Naive thymus-derived CD4-positive, alpha-beta T cell (primary cell): ENCODE data around the gene FN3KRP. TPM values are rescaled to one million over a fixed set of nuclear protein-coding genes. Genes with fewer than 3 reads are reported as not detected.
A peak's percentile ranks its signal among the peaks of the same experiment; 100 is the strongest.

ENCODE experiments used
- ATAC-seq: fragments of 150-1000 bp; cut with Tn5 transposase; 2 replicates; pipeline ENCODE4 v1.10.0; 2021; ENCODE audit warnings: mild to moderate bottlenecking, moderate library complexity
- CTCF ChIA-PET: fragments of 350-600 bp; sonication (Branson Sonifier 250); formaldehyde crosslinking; loops from one replicate; lab custom pipeline; 2021; ENCODE audit warnings: antibody characterized with exemption; lab: Charles Lee
- POLR2A ChIA-PET: fragments of 350-600 bp; sonication (Branson Sonifier 250); formaldehyde crosslinking; loops from one replicate; lab custom pipeline; 2021; ENCODE audit warnings: antibody characterized with exemption, inconsistent platforms; lab: Charles Lee
- DNase-seq, 9 donors: peaks; one replicate each; pipeline versions ENCODE4 v3.0.0 to v3.0.0-alpha.2; 2020 to 2022; ENCODE audit warnings: mixed read lengths in 1 of 9
- H3K27ac ChIP-seq: one replicate; pipeline ENCODE4 v1.7.0; 2013; ENCODE audit warnings: mild to moderate bottlenecking, low read depth, low read length, moderate library complexity
- H3K27me3 ChIP-seq, 2 donors: one replicate each; pipeline ENCODE4 v1.7.0; 2013; ENCODE audit warnings: low read length in 2 of 2, mild to moderate bottlenecking in 2 of 2, moderate library complexity in 2 of 2; ENCODE audit not compliant: control insufficient read depth in 2 of 2, insufficient read depth in 2 of 2
- H3K36me3 ChIP-seq, 3 experiments: 1 replicate in 2 of 3; 2 replicates in 1 of 3; pipeline ENCODE4 v1.7.0; 2013; ENCODE audit warnings: low read length in 3 of 3, mild to moderate bottlenecking in 3 of 3, moderate library complexity in 1 of 3; ENCODE audit not compliant: insufficient read depth in 3 of 3, control insufficient read depth in 2 of 3
- H3K4me1 ChIP-seq, 2 donors: one replicate each; pipeline ENCODE4 v1.7.0; 2013; ENCODE audit warnings: low read length in 2 of 2, mild to moderate bottlenecking in 2 of 2, moderate library complexity in 1 of 2; ENCODE audit not compliant: control insufficient read depth in 2 of 2, insufficient read depth in 2 of 2
- H3K4me3 ChIP-seq: 2 replicates; pipeline ENCODE4 v1.7.0; 2013; ENCODE audit warnings: mild to moderate bottlenecking, low read length
- H3K9me3 ChIP-seq, 3 experiments: 1 replicate in 2 of 3; 2 replicates in 1 of 3; pipeline ENCODE4 v1.7.0; 2013; ENCODE audit warnings: low read length in 3 of 3; ENCODE audit not compliant: control insufficient read depth in 2 of 3
- H3K27ac Mint-ChIP-seq, 9 donors: one replicate each; pipeline ENCODE4 v1.8.0; 2020 to 2022; ENCODE audit warnings: mixed read lengths in 9 of 9, mild to moderate bottlenecking in 8 of 9, moderate library complexity in 5 of 9, inconsistent platforms in 2 of 9
- H3K27me3 Mint-ChIP-seq, 5 donors: one replicate each; pipeline ENCODE4 v1.8.0; 2021 to 2022; ENCODE audit warnings: mixed read lengths in 5 of 5, mild to moderate bottlenecking in 1 of 5
- H3K36me3 Mint-ChIP-seq, 5 donors: one replicate each; pipeline ENCODE4 v1.8.0; 2020 to 2022; ENCODE audit warnings: mixed read lengths in 5 of 5, mild to moderate bottlenecking in 3 of 5, inconsistent platforms in 1 of 5
- H3K4me1 Mint-ChIP-seq, 7 donors: one replicate each; pipeline ENCODE4 v1.8.0; 2020 to 2022; ENCODE audit warnings: mixed read lengths in 7 of 7, mild to moderate bottlenecking in 3 of 7, inconsistent platforms in 1 of 7
- H3K4me3 Mint-ChIP-seq, 10 donors: one replicate each; pipeline ENCODE4 v1.8.0; 2020 to 2022; ENCODE audit warnings: mild to moderate bottlenecking in 10 of 10, mixed read lengths in 10 of 10, moderate library complexity in 6 of 10, inconsistent platforms in 2 of 10
- H3K9me3 Mint-ChIP-seq, 11 donors: one replicate each; pipeline ENCODE4 v1.8.0; 2020 to 2022; ENCODE audit warnings: mixed read lengths in 11 of 11, mild to moderate bottlenecking in 4 of 11, inconsistent platforms in 1 of 11, moderate library complexity in 1 of 11
- intact Hi-C, 2 donors: fragments of 100-400 bp; cut with micrococcal nuclease; formaldehyde crosslinking; loops; one replicate each; pipeline ENCODE4 v1.15.1; 2023
- polyA plus RNA-seq, 2 donors: library from polyadenylated mRNA; unstranded; fragments of 300-500 nt; fragmentation: Illumina TruSeq; gene quantifications; one replicate each; pipeline ENCODE4 v1.2.3, GENCODE V29; 2021
- total RNA-seq, 6 experiments: library from RNA in 5 of 6; stranded (reverse) in 5 of 6; gene quantifications; 1 replicate in 5 of 6; 2 replicates in 1 of 6; pipeline ENCODE4 v1.2.3 and lab custom pipeline; 2021 to 2026

The FN3KRP gene
- total and polyA plus RNA-seq, 7 experiments from 2014 or later, result 29.9 to 38.7 (median 33.4) TPM

DNA sequence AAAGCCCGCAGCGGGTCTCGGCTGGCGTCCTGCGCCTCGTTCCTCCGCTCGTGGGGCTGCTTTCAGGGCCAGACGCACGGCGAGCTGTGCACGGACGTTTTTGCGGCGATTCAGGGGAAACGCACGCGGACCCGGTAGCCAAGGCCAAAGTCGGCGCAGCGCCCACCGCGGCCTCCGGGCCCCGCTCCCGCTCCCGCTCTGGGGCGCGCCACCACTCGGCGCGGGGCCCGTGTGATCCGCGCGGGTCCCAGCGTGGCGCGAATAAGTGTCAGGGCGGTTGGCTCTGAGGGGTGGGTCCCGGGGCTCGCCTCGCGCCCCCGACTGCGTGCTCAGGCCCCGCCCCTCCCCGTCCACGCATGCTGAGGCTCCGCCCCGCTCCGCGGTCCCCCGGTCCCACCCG is 34.7 kb downstream of the FN3KRP start:
- Mint-ChIP-seq H3K4me1 (peaks cover 18 to 34% (median 26%) of the 10 kb centered on the region in 7 donors), H3K9me3 (peaks cover 0 to 18% (median 2%) of the 10 kb centered on the region in 11 donors), H3K27ac (no peak overlapping the region), H3K36me3 (peaks cover 0 to 4% (median 0%) of the 10 kb centered on the region in 5 donors), H3K4me3 (peak overlapping the region in 4 of 10 donors; percentile 43 to 87 (median 58)), H3K27me3 (no peaks in the 10 kb centered on the region)
- Histone ChIP-seq H3K27ac (peak overlapping the region; percentile 61), H3K9me3 (no peaks in the 10 kb centered on the region), H3K36me3 (peaks cover 0 to 2% (median 0%) of the 10 kb centered on the region in 3 experiments), H3K4me3 (no peak overlapping the region), H3K4me1 (peaks cover 7 to 8% of the 10 kb centered on the region in 2 donors), H3K27me3 (no peaks in the 10 kb centered on the region)
- ATAC-seq, result no peak
- DNase-seq, result peak in 1 of 9 donors; percentile 69
- intact Hi-C loops, result loop anchor here (1.0 to 5.0 kb wide), 4 partner anchors 35 to 300 kb away; partner anchors contain the start of genes FN3KRP (in 1 of the 2), NARF (in 1 of the 2) and RAB40B (in 1 of the 2)
- CTCF ChIA-PET, result no interaction called here
- POLR2A ChIA-PET, result no interaction called here

DNA sequence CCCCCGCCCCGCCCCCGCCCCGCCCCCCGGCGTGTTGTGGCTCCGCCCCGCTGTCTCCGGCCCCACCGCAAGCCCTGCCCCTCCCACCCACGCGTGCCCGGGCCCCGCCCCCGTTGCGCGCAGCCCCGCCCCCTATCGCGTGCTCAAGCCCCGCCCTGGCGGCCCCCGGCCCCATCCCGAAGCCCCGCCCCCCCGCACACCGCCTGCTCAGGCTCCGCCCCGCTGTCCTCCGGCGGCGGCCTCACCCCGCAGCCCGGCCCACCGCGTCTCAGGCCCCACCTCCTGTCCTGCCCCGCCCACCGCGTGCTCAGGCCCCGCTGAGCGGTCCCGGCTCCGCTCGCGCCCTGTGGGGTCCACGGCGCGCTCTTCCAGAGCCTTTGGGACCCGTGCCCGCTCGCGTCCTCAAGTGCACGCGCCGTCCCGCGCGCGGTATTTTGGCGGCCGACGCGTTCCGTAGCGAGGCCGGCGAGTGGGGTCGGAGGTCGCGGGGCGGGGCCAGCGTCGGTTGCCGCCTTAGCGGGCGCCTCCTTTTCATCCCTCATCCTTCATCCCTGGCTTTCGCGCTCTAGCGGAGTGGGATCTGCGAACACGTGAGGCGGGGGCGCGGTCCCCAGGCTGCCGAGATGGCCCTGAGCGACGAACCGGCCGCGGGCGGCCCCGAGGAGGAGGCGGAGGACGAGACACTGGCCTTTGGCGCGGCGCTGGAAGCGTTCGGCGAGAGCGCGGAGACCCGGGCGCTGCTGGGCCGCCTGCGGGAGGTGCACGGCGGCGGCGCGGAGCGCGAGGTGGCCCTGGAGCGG is 35.3 kb downstream of the FN3KRP start, which contains the start of gene TBCD:
TSS of gene TBCD (plus strand) at position 495 of the 800 bp plus-strand sequence. CDS start at position 624, 129 bp downstream.
- peaks cover 0 to 15% (median 0%) of the 10 kb centered on the region in 11 donors for H3K9me3 Mint-ChIP-seq
- peaks cover 0 to 4% (median 3%) of the 10 kb centered on the region in 5 donors for H3K36me3 Mint-ChIP-seq
- peak within 1 kb of the TSS; percentile 68 to 91 (median 80) for H3K4me3 Mint-ChIP-seq
- ChIA-PET POLR2A (no interaction called here), CTCF (no interaction called here)
- no peaks in the 10 kb centered on the region for H3K27me3 Mint-ChIP-seq
- peak; percentile 80 to 95 (median 90) for DNase-seq
- H3K9me3 ChIP-seq, result no peaks in the 10 kb centered on the region
- no peaks in the 10 kb centered on the region for H3K27me3 ChIP-seq
- peaks cover 0 to 7% (median 0%) of the 10 kb centered on the region in 3 experiments for H3K36me3 ChIP-seq
- H3K4me1 Mint-ChIP-seq, result peaks cover 18 to 34% (median 26%) of the 10 kb centered on the region in 7 donors
- peak within 1 kb of the TSS in 7 of 9 donors; percentile 11 to 77 (median 58) for H3K27ac Mint-ChIP-seq
- intact Hi-C loops, result loop anchor here (1.0 to 5.0 kb wide), 7 partner anchors 35 to 729 kb away; partner anchors contain the start of genes FN3KRP (in 2 of the 2), WDR45B (in 2 of the 2), CENPX (in 1 of the 2) and HEXD (in 1 of the 2)
- H3K4me3 ChIP-seq, result peak within 1 kb of the TSS; percentile 80
- H3K4me1 ChIP-seq, result peaks cover 7 to 8% of the 10 kb centered on the region in 2 donors
- peak; percentile 91 for ATAC-seq
- peak within 1 kb of the TSS; percentile 74 for H3K27ac ChIP-seq

DNA sequence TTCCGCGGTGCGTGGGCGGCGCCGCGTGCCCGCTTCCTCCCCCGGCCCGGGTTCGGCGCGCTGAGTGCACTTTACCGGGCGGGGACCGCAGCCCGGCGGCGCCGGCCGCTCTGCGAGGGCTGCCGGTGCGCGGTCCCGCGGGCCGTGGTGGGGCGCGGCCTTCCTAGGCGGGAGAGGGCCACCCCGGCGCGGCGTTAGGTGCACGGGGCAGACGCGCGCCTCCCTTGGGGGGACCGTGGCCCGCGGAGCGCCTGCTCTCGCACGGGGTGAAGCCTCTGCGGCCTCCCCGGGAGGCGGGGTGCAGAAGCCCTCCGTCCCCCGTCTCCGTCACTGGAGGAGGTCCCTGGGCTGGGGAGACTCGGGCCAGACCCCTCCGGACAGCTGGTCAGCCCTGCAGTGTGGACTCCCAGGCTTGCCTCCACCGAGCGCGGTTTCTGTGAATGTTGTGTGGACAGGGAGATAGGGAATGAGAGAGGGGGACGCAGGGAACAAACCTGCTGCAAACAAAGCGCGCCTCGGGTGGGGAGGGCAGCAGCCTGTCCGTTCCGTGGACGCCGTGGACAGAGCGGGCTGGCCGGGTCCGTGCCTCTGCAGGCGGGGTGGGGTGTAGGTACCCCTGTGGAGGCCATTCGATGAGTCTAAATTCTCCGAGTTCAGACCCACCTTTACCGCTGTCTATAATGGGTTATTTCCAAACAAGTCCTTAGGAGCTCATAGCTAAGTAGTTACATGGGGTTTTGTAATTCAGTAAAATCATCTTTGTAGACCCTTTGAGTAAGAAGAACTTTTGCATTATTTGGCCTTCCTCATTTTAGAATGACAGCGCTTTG is 36.1 kb downstream of the FN3KRP start:
- Histone ChIP-seq H3K27ac (peak overlapping the region; percentile 74), H3K27me3 (no peaks in the 10 kb centered on the region), H3K9me3 (no peaks in the 10 kb centered on the region), H3K36me3 (peaks cover 0 to 7% (median 0%) of the 10 kb centered on the region in 3 experiments), H3K4me1 (peaks cover 7 to 8% of the 10 kb centered on the region in 2 donors), H3K4me3 (peak overlapping the region; percentile 80)
- Mint-ChIP-seq H3K36me3 (peaks cover 0 to 8% (median 4%) of the 10 kb centered on the region in 5 donors), H3K27me3 (no peaks in the 10 kb centered on the region), H3K27ac (peak overlapping the region in 6 of 9 donors; percentile 11 to 59 (median 46)), H3K4me1 (peaks cover 18 to 34% (median 26%) of the 10 kb centered on the region in 7 donors), H3K4me3 (peak overlapping the region; percentile 68 to 91 (median 78)), H3K9me3 (peaks cover 0 to 8% (median 0%) of the 10 kb centered on the region in 11 donors)
- DNase-seq (no peak), ATAC-seq (peak; percentile 5)
- intact Hi-C loops, result loop anchor here (1.0 to 5.0 kb wide), 5 partner anchors 36 to 730 kb away; partner anchors contain the start of genes WDR45B (in 2 of the 2), CENPX (in 1 of the 2), FN3KRP (in 1 of the 2) and HEXD (in 1 of the 2)
- ChIA-PET POLR2A (interaction anchor here (0.6 kb wide), 2 partner anchors 54 to 111 kb away, joined by 3 read pairs; partner anchors contain the start of gene RAB40B), CTCF (no interaction called here)

- DNase-seq (no peak), ATAC-seq (no peak)
- Mint-ChIP-seq H3K27me3 (no peaks in the 10 kb centered on the region), H3K36me3 (peaks cover 0 to 8% (median 4%) of the 10 kb centered on the region in 5 donors), H3K4me1 (peaks cover 18 to 34% (median 26%) of the 10 kb centered on the region in 7 donors), H3K4me3 (peak overlapping the region; percentile 68 to 91 (median 78)), H3K27ac (peak overlapping the region in 4 of 9 donors; percentile 11 to 53 (median 50)), H3K9me3 (peaks cover 0 to 6% (median 0%) of the 10 kb centered on the region in 11 donors)
- ChIA-PET CTCF (no interaction called here), POLR2A (interaction anchor here (0.6 kb wide), 2 partner anchors 55 to 111 kb away, joined by 3 read pairs; partner anchors contain the start of gene RAB40B)
- peaks cover 7 to 8% of the 10 kb centered on the region in 2 donors for H3K4me1 ChIP-seq
- intact Hi-C loops, result loop anchor here (2.0 to 5.0 kb wide), 3 partner anchors 296 to 730 kb away; partner anchors contain the start of genes CENPX (in 1 of the 2), HEXD (in 1 of the 2), LRRC45 (in 1 of the 2) and NARF (in 1 of the 2)
- peaks cover 0 to 7% (median 0%) of the 10 kb centered on the region in 3 experiments for H3K36me3 ChIP-seq
- peak overlapping the region; percentile 80 for H3K4me3 ChIP-seq
- H3K9me3 ChIP-seq, result no peaks in the 10 kb centered on the region
- no peaks in the 10 kb centered on the region for H3K27me3 ChIP-seq
- H3K27ac ChIP-seq, result no peak overlapping the region
Observed at GRCh38 chr17:82753201-82753464, 36.6 kb downstream of the FN3KRP start.

- no peak overlapping the region for H3K4me3 ChIP-seq
- POLR2A ChIA-PET, result interaction anchor here (1.1 kb wide), 1 partner anchor 10 kb away, joined by 4 read pairs; no protein-coding TSS in a partner anchor
- Mint-ChIP-seq H3K36me3 (peaks cover 0 to 8% (median 4%) of the 10 kb centered on the region in 5 donors), H3K27ac (peak overlapping the region in 5 of 9 donors; percentile 24 to 55 (median 43)), H3K27me3 (no peaks in the 10 kb centered on the region), H3K4me3 (peak overlapping the region; percentile 19 to 87 (median 53)), H3K4me1 (peaks cover 18 to 34% (median 26%) of the 10 kb centered on the region in 7 donors), H3K9me3 (no peaks in the 10 kb centered on the region)
- H3K27ac ChIP-seq, result no peak overlapping the region
- CTCF ChIA-PET, result no interaction called here
- no peaks in the 10 kb centered on the region for H3K9me3 ChIP-seq
- no peak for DNase-seq
- intact Hi-C loops, result loop anchor here in 1 of 2 donors (5.0 kb wide), 1 partner anchor 297 kb away; the partner anchor contains the start of gene NARF
- no peak for ATAC-seq
- H3K27me3 ChIP-seq, result no peaks in the 10 kb centered on the region
- peaks cover 0 to 7% (median 0%) of the 10 kb centered on the region in 3 experiments for H3K36me3 ChIP-seq
- peaks cover 7 to 8% of the 10 kb centered on the region in 2 donors for H3K4me1 ChIP-seq
Observed at GRCh38 chr17:82754297-82755208, 38.0 kb downstream of the FN3KRP start.
